Lower leg skin (tissue), 4 donors: ENCODE results near the gene MAPT. TPM values are rescaled to one million over a fixed set of nuclear protein-coding genes. Genes with fewer than 3 reads are reported as not detected.

Source experiments
- DNase-seq, 2 donors: peaks; one replicate each; pipeline ENCODE4 v3.0.0-alpha.2; 2019; ENCODE audit warnings: low spot score in 2 of 2
- H3K4me3 ChIP-seq: fragments of 200-600 bp; sonication (generic); 2 replicates; pipeline ENCODE4 v1.5.1; 2017; ENCODE audit warnings: mild to moderate bottlenecking, low read depth; ENCODE audit not compliant: poor library complexity, severe bottlenecking
- CTCF ChIP-seq, 3 donors: fragments of 450-650 bp; IDR thresholded peaks; one replicate each; pipeline ENCODE4 v1.5.1; 2016; ENCODE audit warnings: antibody characterized with exemption in 3 of 3, mild to moderate bottlenecking in 3 of 3, moderate library complexity in 2 of 3
- POLR2A ChIP-seq, 2 donors: fragments of 450-650 bp; IDR thresholded peaks; one replicate each; pipeline ENCODE4 v1.6.1; 2016 to 2017; ENCODE audit warnings: antibody characterized with exemption in 2 of 2, mild to moderate bottlenecking in 1 of 2, moderate library complexity in 1 of 2
- WGBS, 2 donors: methylation state at CpG; one replicate each; pipeline ENCODE4 v1.1.5; 2018; 5-methylcytosine and 5-hydroxymethylcytosine counted together
- intact Hi-C: fragments of 100-400 bp; cut with DNase I; formaldehyde crosslinking; loops from one replicate; pipeline ENCODE4 v1.15.0; 2023; ENCODE audit warnings: low total_unique reads
- total RNA-seq, 4 donors: library from RNA; depleted of rRNA; stranded (reverse); fragments of >200 nt; gene quantifications; one replicate each; pipeline ENCODE4 v1.1.0, GENCODE V29; 2016

Gene MAPT
- total RNA-seq, 4 donors from 2014 or later = 4.1 to 7.6 (median 6.2) TPM

- no peak overlapping the region for H3K4me3 ChIP-seq
- intact Hi-C loops = no loop called here
- no peak for DNase-seq
- 79 to 85% methylated on average over 7 to 10 of the region's 10 CpGs for WGBS, 2 donors
- TF ChIP-seq CTCF (IDR thresholded peaks at IDR 0.05) = no peak
- TF ChIP-seq POLR2A (IDR thresholded peaks at IDR 0.05) = no peak
Measured at GRCh38 chr17:45992904-45993303, 98.5 kb downstream of the MAPT start.

GRCh38 chr17:45993962-45994627 is 99.7 kb downstream of the MAPT start:
- DNase-seq = no peak
- H3K4me3 ChIP-seq = no peak overlapping the region

GRCh38 chr17:45994987-45995386 is 100.6 kb downstream of the MAPT start:
- DNase-seq = no peak
- 92 to 93% methylated on average over 8 of the region's 8 CpGs for WGBS, 2 donors
- no peak for TF ChIP-seq CTCF (IDR thresholded peaks at IDR 0.05)
- TF ChIP-seq POLR2A (IDR thresholded peaks at IDR 0.05) = no peak
- intact Hi-C loops = no loop called here
- H3K4me3 ChIP-seq = no peak overlapping the region

More at GRCh38 chr17:45993962-45994627, 99.7 kb downstream of the MAPT start:
- no peak for TF ChIP-seq CTCF (IDR thresholded peaks at IDR 0.05)
- no peak for TF ChIP-seq POLR2A (IDR thresholded peaks at IDR 0.05)
- intact Hi-C loops = no loop called here
- WGBS, 2 donors = 87 to 93% methylated on average over 16 of the region's 16 CpGs

- DNase-seq = no peak
- no peak overlapping the region for H3K4me3 ChIP-seq
- TF ChIP-seq CTCF (IDR thresholded peaks at IDR 0.05) (no peak), POLR2A (IDR thresholded peaks at IDR 0.05) (no peak)
- 84 to 86% methylated on average over 14 of the region's 14 CpGs for WGBS, 2 donors
- intact Hi-C loops = no loop called here
Measured at GRCh38 chr17:45995627-45996270, 101.4 kb downstream of the MAPT start.

GRCh38 chr17:45996282-45996937 is 102.1 kb downstream of the MAPT start:
- H3K4me3 ChIP-seq = no peak overlapping the region
- intact Hi-C loops = no loop called here
- DNase-seq = no peak
- TF ChIP-seq POLR2A (IDR thresholded peaks at IDR 0.05) (no peak), CTCF (IDR thresholded peaks at IDR 0.05) (no peak)
- WGBS, 2 donors = 75 to 76% methylated on average over 31 of the region's 31 CpGs
